Glutamatergic neuron (in vitro differentiated cells): ENCODE results near the gene HIVEP3. TPM values are rescaled to one million over a fixed set of nuclear protein-coding genes. Genes with fewer than 3 reads are reported as not detected.

Source experiments
- DNase-seq: peaks from one replicate; pipeline ENCODE4 v3.0.0; 2022
- H3K27ac Mint-ChIP-seq: one replicate; pipeline ENCODE4 v1.8.0; 2020; ENCODE audit warnings: mild to moderate bottlenecking, mixed read lengths, inconsistent platforms; ENCODE audit not compliant: unreplicated experiment
- H3K27me3 Mint-ChIP-seq: one replicate; pipeline ENCODE4 v1.8.0; 2020; ENCODE audit warnings: mild to moderate bottlenecking, moderate library complexity, mixed read lengths, inconsistent platforms; ENCODE audit not compliant: unreplicated experiment
- H3K36me3 Mint-ChIP-seq: one replicate; pipeline ENCODE4 v1.8.0; 2020; ENCODE audit warnings: mild to moderate bottlenecking, mixed read lengths, inconsistent platforms; ENCODE audit not compliant: unreplicated experiment
- H3K4me1 Mint-ChIP-seq: one replicate; pipeline ENCODE4 v1.8.0; 2020; ENCODE audit warnings: mild to moderate bottlenecking, low read depth, mixed read lengths, inconsistent platforms; ENCODE audit not compliant: unreplicated experiment
- H3K4me3 Mint-ChIP-seq: one replicate; pipeline ENCODE4 v1.8.0; 2020; ENCODE audit warnings: mild to moderate bottlenecking, mixed read lengths, inconsistent platforms; ENCODE audit not compliant: unreplicated experiment
- H3K9me3 Mint-ChIP-seq: one replicate; pipeline ENCODE4 v1.8.0; 2020; ENCODE audit warnings: mild to moderate bottlenecking, moderate library complexity, mixed read lengths, inconsistent platforms; ENCODE audit not compliant: unreplicated experiment
- CTCF ChIP-seq: fragments of 200-600 bp; sonication (generic); IDR thresholded peaks from one replicate; pipeline ENCODE4 v1.5.0; 2021; ENCODE audit not compliant: partially characterized antibody, unreplicated experiment
- total RNA-seq: library from RNA; stranded (reverse); fragmentation: NEBNext Ultra II Directional; extraction: Animal tissue kit (Norgen Biotek cat#: 25700); gene quantifications from one replicate; pipeline ENCODE4 v1.2.1, GENCODE V29; 2021; ENCODE audit not compliant: unreplicated experiment

Gene HIVEP3
- total RNA-seq, 1 donor from 2014 or later = 15.1 TPM

GRCh38 chr1:41657679-41658295, 260.9 kb downstream of the HIVEP3 start:
- H3K27me3 Mint-ChIP-seq = peaks cover 10% of the 10 kb centered on the region
- no peaks in the 10 kb centered on the region for H3K36me3 Mint-ChIP-seq
- DNase-seq = peak; percentile 49
- TF ChIP-seq CTCF = no peak
- peaks cover 50% of the 10 kb centered on the region for H3K4me1 Mint-ChIP-seq
- H3K9me3 Mint-ChIP-seq = peaks cover 10% of the 10 kb centered on the region
- peak overlapping the region; percentile 75 for H3K27ac Mint-ChIP-seq
- H3K4me3 Mint-ChIP-seq = peak overlapping the region; percentile 78

- peaks cover 12% of the 10 kb centered on the region for H3K9me3 Mint-ChIP-seq
- peak overlapping the region; percentile 75 for H3K27ac Mint-ChIP-seq
- H3K27me3 Mint-ChIP-seq = peaks cover 11% of the 10 kb centered on the region
- no peak for DNase-seq
- peak overlapping the region; percentile 78 for H3K4me3 Mint-ChIP-seq
- H3K4me1 Mint-ChIP-seq = peaks cover 53% of the 10 kb centered on the region
- TF ChIP-seq CTCF = no peak
- H3K36me3 Mint-ChIP-seq = no peaks in the 10 kb centered on the region
These were observed 261.8 kb downstream of the HIVEP3 start for GRCh38 chr1:41656825-41657500.

- Mint-ChIP-seq H3K4me1 (peaks cover 53% of the 10 kb centered on the region), H3K27me3 (peaks cover 6% of the 10 kb centered on the region), H3K27ac (no peak overlapping the region), H3K36me3 (no peaks in the 10 kb centered on the region), H3K9me3 (peaks cover 12% of the 10 kb centered on the region), H3K4me3 (no peak overlapping the region)
- DNase-seq = no peak
- no peak for TF ChIP-seq CTCF
These were observed 262.7 kb downstream of the HIVEP3 start for GRCh38 chr1:41656068-41656467.

- H3K4me1 Mint-ChIP-seq = peaks cover 50% of the 10 kb centered on the region
These were observed 263.1 kb downstream of the HIVEP3 start for GRCh38 chr1:41655632-41656031.

More at GRCh38 chr1:41655632-41656031, 263.1 kb downstream of the HIVEP3 start:
- peaks cover 9% of the 10 kb centered on the region for H3K9me3 Mint-ChIP-seq
- peaks cover 3% of the 10 kb centered on the region for H3K27me3 Mint-ChIP-seq
- DNase-seq = no peak
- peak overlapping the region; percentile 37 for H3K4me3 Mint-ChIP-seq
- TF ChIP-seq CTCF = no peak
- H3K36me3 Mint-ChIP-seq = no peaks in the 10 kb centered on the region
- peak overlapping the region; percentile 11 for H3K27ac Mint-ChIP-seq
